ENCODE measurements around the gene HEPACAM2. TPM values are rescaled to one million over a fixed set of nuclear protein-coding genes. Genes with fewer than 3 reads are reported as not detected.
A peak's percentile ranks its signal among the peaks of the same experiment; 100 is the strongest.

Gene HEPACAM2
- total and polyA plus RNA-seq, 11 donors, result not detected

DNA sequence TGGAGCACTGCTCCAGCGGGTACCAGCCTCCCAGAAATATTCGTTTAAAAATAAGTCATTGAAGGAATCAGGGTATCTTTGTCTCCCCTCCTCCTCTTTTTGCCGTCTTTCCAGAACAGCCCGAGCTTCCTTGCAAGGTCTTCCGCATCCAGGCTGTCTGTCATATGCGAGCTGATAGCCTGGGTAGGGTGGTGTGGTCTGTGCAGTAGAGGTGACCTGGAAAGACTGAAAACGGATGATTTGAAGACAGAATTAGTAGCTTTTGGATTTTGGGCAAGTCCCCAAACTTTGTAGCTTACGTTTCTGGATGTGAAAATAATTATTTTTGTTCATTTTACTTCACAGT is 6.4 kb upstream of the HEPACAM2 start:
- peaks cover 0 to 24% (median 7%) of the 10 kb centered on the region in 12 donors for H3K4me1 ChIP-seq
- H3K27me3 ChIP-seq, result no peaks in the 10 kb centered on the region
- TF ChIP-seq POLR2A (IDR thresholded peaks at IDR 0.05) (no peak), CTCF (IDR thresholded peaks at IDR 0.05) (no peak)
- H3K9me3 ChIP-seq, result no peaks in the 10 kb centered on the region
- ATAC-seq (no peak), DNase-seq (no peak)
- peak overlapping the region; percentile 63 to 89 (median 78) for H3K4me3 ChIP-seq
- H3K36me3 ChIP-seq, result no peaks in the 10 kb centered on the region
- peak overlapping the region in 8 of 12 donors; percentile 20 to 76 (median 72) for H3K27ac ChIP-seq
- intact Hi-C loops (cut with DNase I), result no loop called here
- WGBS, 4 donors, result 0 to 1% (median 1%) methylated on average over 8 of the region's 8 CpGs

- H3K27me3 ChIP-seq, result no peaks in the 10 kb centered on the region
- intact Hi-C loops (cut with DNase I), result no loop called here
- H3K4me3 ChIP-seq, result peak within 1 kb of the TSS; percentile 63 to 89 (median 78)
- no peaks in the 10 kb centered on the region for H3K9me3 ChIP-seq
- TF ChIP-seq CTCF (IDR thresholded peaks at IDR 0.05), result peak in 3 of 12 donors; percentile 10 to 15 (median 11)
- TF ChIP-seq POLR2A (IDR thresholded peaks at IDR 0.05), result peak in 1 of 2 donors; percentile 65
- peaks cover 0 to 24% (median 7%) of the 10 kb centered on the region in 12 donors for H3K4me1 ChIP-seq
- WGBS, 4 donors, result 0 to 1% (median 0%) methylated on average over 40 of the region's 40 CpGs
- H3K27ac ChIP-seq, result peak within 1 kb of the TSS in 10 of 12 donors; percentile 4 to 76 (median 68)
- ATAC-seq (peak; percentile 100), DNase-seq (peak; percentile 92 to 96 (median 95))
- H3K36me3 ChIP-seq, result no peaks in the 10 kb centered on the region
Observed at GRCh38 chr7:93231799-93232672, 5.8 kb upstream of the HEPACAM2 start, which contains the start of gene VPS50. VPS50 (plus strand) TSS chr7:93232366; CDS start chr7:93232468, 102 bp downstream.

- no peaks in the 10 kb centered on the region for H3K36me3 ChIP-seq
- WGBS, 4 donors, result 54 to 66% (median 56%) methylated on average over 5 of the region's 5 CpGs
- no peaks in the 10 kb centered on the region for H3K9me3 ChIP-seq
- no peaks in the 10 kb centered on the region for H3K27me3 ChIP-seq
- no peak for TF ChIP-seq CTCF (IDR thresholded peaks at IDR 0.05)
- TF ChIP-seq POLR2A (IDR thresholded peaks at IDR 0.05), result no peak
- ATAC-seq (no peak), DNase-seq (no peak)
- peak overlapping the region in 10 of 12 donors; percentile 71 to 89 (median 80) for H3K4me3 ChIP-seq
- H3K27ac ChIP-seq, result peak overlapping the region in 3 of 12 donors; percentile 49 to 76 (median 73)
- intact Hi-C loops (cut with DNase I), result no loop called here
- H3K4me1 ChIP-seq, result peaks cover 0 to 24% (median 7%) of the 10 kb centered on the region in 12 donors
Observed at GRCh38 chr7:93231259-93231658, 5.0 kb upstream of the HEPACAM2 start.

DNA sequence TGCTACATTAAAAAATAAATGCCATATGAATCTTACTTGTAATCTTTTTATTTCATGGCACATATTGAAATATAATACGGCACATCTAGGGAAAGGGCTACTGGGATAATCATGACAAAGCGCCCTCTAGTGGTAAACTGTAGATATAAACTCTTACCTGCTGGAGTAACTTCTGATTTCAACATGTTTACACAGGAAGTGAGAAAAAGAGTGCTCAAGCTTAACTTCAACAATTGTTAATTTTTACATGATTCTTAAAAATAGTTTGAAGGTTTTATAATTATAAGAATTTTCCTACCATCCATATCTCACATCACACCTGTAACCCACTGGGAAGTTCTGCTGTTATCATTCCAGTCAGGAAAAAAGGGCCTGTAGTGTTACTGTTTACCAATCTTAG is 2.0 kb upstream of the HEPACAM2 start:
- DNase-seq (no peak), ATAC-seq (no peak)
- Histone ChIP-seq H3K4me3 (no peak overlapping the region), H3K4me1 (peaks cover 0 to 21% (median 7%) of the 10 kb centered on the region in 12 donors), H3K27me3 (no peaks in the 10 kb centered on the region), H3K27ac (no peak overlapping the region), H3K9me3 (no peaks in the 10 kb centered on the region), H3K36me3 (no peaks in the 10 kb centered on the region)
- TF ChIP-seq POLR2A (IDR thresholded peaks at IDR 0.05) (no peak), CTCF (IDR thresholded peaks at IDR 0.05) (peak; percentile 58 to 88 (median 79))
- 0 to 1% (median 1%) methylated on average over 2 of the region's 2 CpGs for WGBS, 4 donors
- intact Hi-C loops (cut with DNase I), result loop anchor here in 2 of 10 donors (5.0 to 10.0 kb wide), 2 partner anchors 84 to 606 kb away; partner anchors contain the start of gene SAMD9L (in 1 of the 2)
